Measurements from ENCODE around the gene CREBBP.
A peak's percentile ranks its signal among the peaks of the same experiment; 100 is the strongest.

The CREBBP gene

DNA sequence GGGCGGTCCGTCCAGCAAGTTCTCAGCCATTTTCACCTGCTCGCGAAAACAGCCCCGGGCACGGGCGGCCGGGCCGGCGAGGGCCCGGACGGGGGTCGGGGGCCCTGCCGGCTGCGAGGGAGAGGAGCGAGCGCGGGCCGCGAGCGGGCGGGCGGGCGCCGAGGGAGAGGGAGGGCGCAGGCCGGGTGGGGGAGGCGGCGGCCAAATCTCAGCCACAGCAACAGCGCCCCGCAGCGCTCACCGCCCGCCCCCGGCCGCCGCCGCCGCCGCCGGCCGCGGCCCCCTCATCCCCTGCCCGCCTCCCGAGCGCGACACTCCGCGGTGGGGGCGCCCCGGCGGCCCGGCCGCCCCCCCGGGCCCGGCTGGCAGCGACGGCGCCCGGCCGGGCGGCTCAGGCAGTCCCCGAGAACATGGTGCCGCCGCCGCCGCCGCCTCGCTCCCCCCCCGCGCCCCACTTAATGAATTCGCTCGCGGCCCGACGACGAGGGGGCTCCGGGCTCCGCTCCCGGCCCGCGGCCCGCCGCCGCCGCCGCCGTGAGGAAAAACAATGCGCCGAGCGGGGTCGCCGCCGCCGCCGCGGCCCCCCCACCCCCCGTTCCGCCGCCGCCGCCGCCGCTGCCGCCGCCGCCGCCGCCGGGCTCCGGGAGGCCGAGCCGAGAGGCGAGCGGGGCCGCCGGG is 487 bp downstream of the CREBBP start:
- DNase-seq (ENCODE audit: low read depth): peak; percentile 55

DNA sequence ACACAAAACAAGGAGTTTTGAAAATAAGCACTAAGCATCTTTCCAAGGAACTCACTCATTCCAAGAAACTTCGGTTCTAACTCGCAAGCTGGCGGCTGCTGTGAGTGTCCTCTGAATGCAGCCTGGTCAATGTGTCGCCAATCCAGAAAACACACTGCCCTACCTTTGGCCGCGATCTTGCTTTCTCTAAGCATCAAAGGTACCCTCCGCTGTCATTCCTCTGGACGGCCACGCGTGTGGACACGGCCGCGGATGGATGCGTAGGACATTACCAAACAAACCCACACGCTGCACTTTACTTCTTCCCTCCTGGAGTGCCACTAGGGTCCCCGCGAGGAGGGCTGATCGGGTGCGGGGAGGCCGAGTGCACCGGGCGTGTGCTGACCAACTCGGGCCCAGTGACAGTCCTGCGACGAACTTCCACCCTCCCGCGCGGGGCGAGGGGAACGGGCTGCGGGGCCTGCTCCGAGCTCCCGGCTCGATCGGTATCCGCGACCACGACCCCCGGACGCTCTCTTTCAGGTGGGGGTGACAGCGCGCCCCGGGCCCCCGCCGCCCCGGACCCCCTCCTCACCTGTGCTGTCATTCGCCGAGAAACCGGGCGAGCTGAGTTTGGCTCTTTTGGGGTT is 1.1 kb downstream of the CREBBP start:
- DNase-seq (ENCODE audit: low read depth): no peak

DNA sequence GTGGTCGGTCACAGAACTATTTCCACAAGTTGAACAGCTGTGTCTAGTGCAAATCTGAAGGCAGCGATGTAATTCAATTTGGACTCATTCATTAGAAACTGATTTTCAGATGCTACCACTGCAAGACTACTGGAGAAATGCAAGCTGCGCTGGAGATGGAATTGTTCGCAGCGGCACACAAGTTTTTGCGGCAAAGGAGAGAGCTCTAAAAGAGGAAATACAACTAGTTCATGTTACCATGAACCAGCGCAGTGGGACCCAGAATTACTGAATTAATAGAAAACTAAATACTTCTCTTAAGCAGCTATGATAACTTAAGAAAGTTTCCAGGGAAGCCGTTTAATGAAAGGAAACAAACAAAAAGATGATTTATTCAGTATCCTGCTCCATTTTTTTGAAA is 1.9 kb downstream of the CREBBP start:
- DNase-seq (ENCODE audit: low read depth): no peak

DNA sequence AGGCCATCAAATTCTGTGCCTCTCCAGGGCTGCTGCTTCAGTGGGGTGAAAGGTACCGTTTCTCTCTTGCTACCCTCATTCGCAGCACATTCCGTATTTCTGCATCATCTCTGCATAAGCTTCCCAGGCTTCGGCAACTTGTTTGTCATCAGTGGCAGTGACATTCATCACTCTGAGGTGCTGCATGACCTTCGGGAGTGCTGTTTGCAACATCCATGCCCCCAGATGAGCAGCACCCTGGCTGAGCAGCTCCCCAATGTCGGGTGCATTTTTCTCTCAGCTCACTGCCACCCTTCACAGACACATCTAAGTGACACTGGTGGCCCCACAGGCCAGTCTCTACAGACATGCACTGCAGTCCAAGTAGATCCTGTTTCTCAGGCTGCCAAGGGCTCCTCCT is 3.8 kb downstream of the CREBBP start:
- no peak for DNase-seq (ENCODE audit: low read depth)

DNA sequence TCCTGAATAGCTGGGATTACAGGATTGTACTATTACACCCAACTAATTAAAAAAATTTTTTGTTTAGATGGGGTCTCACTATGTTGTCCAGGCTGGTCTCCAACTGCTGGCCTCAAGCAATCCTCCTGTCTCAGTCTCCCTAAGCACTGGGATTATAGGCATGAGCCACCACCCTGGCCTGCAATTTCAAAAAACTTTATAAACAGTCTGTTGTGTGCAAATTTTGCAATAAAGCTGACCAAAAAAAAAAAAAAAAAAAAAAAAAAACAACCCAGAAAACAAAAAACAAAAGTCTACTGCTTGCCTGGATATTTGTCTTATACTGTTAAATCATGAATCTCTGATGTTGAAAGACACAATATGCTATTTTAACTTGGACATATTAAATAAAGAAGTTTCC is 4.4 kb downstream of the CREBBP start:
- no peak for DNase-seq (ENCODE audit: low read depth)

DNA sequence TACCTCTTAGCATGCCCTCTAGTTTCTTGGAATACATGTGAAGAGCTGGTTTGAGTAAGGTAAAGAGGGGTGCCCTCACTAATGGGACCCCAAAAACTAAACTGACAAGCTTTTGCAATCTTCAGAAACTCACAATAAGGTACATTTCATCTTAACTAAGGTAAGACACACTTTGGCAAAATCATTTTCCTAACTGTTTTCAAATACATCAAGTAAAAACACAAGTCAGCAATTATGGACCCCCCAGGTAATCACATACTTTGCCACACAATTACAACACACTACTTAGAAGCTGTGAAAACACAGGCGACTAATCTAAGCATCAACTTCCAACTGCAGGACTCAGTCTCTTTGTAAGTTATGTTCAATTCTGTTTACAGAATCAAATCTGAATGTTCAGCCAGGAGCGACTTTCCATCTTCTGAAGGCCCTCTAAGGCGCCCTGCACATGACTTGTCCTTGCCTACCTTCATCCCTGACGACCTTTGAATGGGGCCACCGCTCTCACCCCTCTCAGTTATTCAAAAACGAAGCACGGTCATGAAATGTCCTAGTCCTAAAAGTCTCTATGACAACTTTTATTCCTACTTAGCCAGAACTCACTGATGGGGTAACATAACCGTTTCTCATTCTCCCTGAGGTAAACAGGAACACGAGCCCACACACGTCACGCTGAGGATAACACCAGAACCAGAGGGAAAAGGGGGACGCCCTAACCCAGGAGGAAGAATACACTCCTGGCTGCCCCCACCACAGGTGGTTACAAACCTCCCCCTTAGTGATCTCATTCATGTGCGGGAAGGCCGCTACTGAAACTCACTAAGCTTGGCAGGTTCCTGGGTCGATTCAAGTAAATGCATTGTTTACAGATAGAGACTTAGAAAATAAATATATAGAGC is 5.5 kb downstream of the CREBBP start:
- no peak for DNase-seq (ENCODE audit: low read depth)

DNA sequence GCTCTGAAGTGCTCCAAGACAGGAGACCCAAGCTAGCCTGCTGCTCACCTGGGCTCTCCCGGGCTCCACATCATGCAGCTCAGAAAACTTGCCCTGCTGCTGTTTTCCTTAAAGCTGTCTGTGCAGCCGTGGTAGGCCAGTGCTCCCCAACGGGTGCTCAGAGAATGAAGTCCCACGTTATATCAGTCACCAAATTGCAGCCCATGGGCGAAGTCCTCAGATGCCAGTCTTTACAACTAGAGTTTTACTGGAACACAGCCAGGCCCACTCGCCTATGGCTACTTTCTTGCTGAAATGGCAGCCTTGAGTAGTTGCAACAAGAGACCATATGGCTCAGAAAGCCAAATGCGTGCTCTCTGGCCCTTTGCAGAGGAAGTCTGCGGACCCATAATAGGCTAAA is 6.3 kb downstream of the CREBBP start:
- DNase-seq (ENCODE audit: low read depth): no peak

DNA sequence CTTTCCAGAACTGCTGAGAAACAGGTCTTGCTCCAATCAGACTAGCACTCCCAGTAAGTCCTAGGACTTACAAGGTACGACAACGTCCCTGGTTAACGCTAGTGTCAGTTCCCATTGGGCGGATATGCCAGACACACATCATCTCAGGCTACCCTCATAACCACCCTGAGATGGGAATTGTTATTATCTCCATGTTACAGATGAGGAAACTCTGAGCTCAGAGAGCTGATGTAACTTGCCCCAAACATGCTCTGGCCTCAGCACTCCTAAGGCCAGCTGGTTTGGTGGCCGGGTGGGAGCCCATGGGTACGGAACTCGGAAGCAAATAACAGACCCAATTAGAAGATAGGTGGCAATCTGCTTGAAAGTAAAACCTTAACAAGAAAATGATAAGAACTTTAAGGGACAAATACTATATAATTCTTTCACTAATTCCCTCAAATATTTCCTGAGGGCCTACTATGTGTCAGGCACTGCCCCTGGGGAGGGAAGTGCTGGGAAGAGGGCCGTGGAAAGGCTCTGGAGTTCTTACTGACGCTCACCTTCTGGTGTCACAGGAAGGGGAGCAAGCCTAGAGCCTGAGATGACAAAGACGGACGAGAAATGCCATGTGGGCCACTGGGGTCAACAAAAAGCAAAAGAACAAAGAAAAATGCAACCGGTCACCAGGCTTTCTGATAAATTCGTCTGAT is 6.9 kb downstream of the CREBBP start:
- no peak for DNase-seq (ENCODE audit: low read depth)

DNA sequence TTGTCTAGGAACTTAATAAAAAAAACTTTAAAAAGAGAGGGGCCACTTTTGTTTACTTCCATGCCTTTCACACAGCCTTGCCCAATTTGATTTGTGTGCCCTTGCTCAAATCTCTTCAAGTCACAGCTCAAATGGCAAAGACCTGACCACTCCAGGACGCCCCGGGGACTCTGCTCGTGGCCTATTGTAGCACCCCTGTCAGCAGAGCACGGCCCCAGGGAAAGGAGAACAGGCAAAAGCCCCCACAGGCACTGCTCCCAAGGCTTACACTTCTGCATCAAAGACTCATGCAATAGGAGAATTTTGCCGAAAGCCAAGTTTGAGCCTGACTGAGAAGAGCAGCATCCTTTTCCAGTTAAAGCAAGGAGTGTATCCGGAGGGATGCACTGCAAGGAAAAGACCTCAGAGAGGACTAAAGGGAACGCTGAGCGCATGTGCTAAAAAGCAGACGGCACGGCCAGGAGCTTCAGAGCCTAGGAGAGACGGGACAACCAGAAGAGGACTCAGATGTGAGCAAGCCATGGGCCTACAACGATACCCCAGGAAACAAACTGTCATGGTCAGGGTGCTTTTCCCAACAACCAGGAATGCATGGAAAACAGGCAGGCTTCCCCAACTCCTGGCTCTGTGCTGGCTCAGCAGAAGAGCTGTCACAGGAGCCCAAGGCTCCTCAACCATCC is 8.2 kb downstream of the CREBBP start:
- no peak for DNase-seq (ENCODE audit: low read depth)

DNA sequence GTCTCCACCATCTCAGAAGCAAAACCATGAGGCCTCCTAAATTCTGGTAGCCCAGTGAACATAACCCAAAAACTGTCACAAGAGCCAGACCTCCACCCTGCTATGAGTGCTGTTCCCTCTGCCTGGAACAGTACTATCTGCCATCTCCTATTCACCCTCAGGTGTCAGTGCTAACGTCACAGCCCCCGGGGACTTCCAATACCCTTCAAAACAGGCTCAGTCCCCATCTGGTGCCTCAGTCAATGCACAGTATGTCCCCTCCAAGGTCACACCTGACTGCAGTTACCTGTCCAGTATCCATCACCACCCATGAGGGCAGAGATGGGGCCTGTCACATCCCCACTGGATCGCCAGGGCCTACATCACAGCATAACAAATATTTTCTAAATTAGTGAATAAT is 11.5 kb downstream of the CREBBP start:
- DNase-seq (ENCODE audit: low read depth): no peak

DNA sequence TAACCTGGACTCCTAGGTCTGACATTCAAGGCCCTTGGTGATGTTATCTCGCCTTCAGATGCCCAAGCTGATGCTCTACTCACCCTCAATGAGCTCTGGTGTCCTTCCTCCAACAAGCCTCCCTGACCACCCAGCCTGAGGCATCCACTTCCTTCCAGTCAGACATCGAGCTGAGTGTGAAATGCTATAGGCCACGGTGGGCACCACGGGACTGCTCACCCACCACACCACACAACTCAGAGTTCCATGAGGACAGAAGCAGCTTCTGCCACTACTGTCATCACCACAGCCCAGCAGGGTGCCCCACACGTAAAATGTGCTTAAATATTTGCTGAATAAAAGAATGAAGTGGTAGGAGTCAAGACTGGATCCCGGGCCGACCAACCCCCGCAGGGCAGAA is 12.0 kb downstream of the CREBBP start:
- no peak for DNase-seq (ENCODE audit: low read depth)

DNA sequence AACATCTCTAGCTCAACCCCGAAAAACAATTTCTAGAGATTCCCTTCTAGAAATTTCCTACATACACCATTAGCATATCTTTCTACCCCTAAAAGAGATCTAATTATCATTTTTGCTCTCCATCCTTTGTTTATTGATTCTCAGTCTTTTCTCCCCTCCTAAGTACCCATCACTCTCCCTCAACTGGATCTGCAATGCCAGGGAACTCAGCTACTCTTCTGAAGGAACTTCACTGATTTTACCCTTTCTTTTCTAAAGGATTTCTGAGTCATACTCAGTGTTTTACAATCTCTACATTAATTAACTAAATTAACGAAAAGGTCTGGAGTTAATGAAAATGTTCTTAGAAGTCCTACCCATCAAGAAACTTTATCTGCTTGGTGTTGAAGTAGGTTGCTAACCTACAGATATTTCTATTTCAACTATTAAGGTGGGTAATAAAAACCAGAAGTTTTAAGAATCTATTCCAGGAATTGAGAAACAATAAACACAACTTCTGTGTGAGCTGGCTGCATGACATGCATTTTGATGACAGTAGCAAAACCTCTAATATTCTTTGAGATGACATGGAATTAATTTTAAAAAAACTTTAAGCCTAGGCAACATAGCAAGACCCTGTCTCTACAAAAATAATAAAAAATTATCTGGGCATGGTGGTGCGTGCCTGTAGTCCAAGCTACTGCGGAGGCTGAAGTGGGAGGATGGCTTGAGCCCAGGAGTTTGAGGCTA is 13.6 kb downstream of the CREBBP start:
- no peak for DNase-seq (ENCODE audit: low read depth)

DNA sequence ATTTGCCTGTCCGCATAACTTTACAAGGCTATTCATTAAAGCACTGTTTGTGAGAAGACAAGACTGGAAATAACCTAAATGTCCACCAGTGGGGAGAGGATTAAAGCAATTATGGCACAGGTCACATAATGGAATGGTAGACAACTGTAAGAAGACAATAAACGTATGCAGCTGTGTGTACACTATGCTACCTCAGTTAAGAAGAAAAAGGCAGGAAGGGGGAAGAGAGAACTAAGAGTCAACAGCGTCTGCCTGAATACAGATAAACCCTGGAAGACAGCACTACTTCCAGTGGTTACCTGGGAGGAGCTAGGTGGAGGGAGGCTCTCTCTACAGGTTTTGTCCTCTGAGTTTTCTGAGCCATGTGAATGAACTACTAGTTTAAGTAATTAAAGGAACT is 15.3 kb downstream of the CREBBP start:
- DNase-seq (ENCODE audit: low read depth): no peak

DNA sequence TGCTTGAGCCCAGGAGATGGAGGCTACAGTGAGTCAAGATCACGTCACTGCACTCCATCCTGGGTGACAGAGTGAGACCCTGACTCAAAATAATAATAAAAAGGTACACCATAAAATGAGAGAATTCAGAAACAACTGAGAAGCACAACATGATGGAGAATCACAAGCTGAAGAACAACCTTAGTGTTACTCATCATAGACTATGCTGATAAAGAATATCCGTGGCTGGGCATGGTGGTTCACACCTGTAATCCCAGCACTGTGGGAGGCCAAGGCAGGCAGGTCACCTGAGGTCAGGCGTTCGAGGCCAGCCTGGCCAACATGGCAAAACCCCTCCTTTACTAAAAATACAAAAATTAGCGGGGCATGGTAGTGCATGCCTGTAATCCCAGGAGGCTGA is 16.0 kb downstream of the CREBBP start:
- no peak for DNase-seq (ENCODE audit: low read depth)

DNA sequence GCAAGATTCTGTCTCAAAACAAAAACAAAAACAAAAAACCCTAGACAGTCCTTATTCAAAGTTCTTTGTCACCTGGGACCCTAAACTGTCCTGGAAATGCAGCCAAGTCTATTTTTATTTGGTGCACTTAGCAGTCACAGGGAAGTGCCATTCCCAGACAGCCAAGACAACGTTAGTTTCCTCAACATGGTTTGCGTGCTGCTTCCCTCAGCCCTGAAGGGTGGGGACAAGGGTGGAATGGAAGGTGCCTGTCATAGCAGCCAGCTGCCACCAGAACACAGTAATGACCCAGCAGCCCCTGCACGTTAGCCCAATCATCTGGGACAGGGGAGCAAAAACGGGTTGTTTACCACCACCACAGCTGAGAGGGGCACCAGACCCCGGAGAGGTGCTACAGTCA is 16.9 kb downstream of the CREBBP start:
- DNase-seq (ENCODE audit: low read depth): no peak

DNA sequence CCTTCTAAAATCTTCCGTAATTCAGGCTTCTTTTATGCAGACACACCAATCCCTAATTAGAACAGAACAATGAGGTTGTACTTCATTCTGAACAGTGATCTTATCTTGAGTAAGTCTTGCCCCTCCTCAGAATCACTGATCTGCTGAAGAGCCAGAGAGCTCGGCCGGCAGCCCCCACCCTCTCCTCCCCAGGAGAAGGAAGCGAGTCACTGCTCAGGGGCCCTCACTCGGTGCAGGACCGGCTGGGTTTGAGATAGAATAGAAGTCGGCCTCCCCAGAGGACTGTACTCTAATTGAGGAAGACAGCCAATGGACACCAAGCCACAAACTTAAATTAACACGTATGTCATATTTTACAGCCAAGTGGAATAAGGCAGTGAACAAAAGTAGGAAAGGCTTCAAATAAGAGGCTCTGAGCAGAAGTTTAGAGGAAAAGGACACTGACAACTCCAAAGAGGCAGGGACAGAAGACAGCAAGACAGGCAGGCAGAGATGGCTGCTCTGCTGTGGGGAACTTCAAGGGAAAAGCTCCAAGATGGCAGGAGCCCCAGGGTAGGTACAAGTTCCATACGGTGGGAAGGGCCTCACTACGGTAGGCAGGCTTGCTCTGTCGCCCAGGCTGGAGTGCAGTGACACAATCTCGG is 18.6 kb downstream of the CREBBP start:
- DNase-seq (ENCODE audit: low read depth): no peak

DNA sequence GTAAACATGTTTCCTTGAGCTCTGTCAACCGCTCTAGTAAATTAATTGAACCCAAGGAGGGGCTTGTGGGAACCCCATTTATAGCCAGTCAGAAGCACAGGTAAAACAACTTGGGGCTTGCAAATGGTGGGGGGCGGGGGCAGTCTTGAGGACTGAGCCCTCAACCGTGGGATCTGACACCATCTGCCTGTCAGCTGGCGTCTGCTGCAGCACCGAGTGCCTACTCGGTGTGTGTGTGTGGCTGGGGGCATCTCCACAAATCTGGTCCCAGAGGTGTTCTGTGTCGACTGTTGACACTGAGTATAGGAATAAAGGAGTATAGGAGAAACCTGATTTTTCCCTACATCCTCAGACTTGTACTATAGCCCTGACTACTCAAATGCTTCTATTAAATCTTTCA is 20.6 kb downstream of the CREBBP start:
- DNase-seq (ENCODE audit: low read depth): no peak

DNA sequence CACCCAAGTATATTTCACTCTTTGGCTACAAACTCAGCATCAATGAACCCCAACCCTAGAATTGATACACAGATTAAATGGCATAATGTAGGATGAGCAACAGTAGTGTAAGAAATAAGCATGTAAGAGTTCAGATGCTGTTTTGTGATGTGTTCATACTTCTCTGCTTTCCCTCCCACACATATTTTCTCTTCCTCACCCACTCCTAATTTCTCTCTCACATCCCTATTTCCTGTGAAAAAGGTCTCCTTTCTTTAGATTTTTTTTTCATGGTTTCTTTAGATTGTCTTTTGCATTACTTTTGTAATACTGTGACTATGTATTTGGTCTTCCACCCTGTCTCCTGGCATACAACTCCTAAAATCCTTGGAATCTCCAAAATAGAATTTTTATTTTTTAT is 21.7 kb downstream of the CREBBP start:
- DNase-seq (ENCODE audit: low read depth): no peak

DNA sequence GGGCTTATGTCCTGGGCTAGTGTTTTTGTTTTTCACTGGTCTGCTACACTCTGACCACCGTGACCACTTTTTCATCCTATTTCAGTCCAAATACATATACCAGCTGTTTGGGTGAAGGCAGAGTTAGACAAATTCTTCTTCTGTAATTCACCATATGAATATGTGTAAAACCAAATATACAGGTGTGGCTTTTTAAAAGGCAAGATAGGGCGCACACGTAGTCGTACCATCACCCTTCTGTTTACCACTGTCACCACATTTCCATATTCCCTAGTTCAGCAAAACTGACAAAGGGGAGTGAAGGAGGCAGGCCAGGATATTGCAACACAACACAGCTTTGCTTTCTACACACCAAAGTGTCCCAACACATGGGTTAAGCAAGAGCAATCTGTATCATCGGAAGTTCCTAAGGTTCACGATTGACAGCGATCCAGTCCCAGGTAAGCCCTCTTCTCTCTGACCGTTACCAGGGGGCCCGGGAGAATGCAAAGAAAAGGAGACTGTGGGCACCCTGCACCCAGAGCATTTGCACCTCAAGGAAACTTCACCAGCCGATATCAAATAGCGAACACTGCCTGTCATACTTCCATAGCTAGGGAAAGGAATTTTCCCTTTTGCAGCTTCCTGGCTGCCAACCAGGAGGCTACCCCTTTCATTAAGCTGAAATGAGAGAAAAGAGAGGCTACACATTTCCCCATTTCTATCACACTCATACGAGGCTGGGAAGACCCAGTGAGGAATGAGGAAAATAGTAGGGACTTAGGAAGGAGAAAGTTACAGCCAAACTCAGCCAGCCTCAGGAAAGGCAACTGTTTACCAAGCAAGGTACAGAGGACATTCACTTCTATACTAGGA is 23.1 kb downstream of the CREBBP start:
- DNase-seq (ENCODE audit: low read depth): no peak
